Activated CD4-positive, alpha-beta T cell treated with anti-CD3 and anti-CD28 coated beads, Interleukin-2, amount 50 U/mL, for 16 hours (primary cell): ENCODE measurements around the gene SLC5A5.

Source experiments
- DNase-seq: peaks from one replicate; pipeline ENCODE4 v3.0.0-alpha.2; 2020

SLC5A5 gene

DNA sequence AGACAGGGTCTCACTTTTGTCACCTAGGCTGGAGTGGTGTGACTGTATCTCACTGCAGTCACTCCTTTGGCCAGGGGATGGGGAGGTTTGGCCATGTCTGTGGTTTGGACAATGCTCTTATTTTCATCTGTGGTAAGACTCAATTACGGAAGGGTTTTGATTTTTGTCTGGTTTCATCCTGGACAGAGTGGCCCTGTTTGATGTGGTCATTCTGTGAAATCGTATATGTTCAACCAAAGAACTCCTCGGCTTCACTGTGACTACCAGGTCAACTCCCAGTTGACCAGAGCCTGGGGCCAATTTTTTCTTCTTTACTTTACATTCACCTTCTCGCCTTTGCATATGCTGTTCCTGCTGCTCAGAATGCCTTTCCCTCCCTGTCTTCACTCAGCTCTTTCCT, 54.3 kb downstream of the SLC5A5 start:
- DNase-seq: no peak

- DNase-seq: peak; percentile 52
Observed at GRCh38 chr19:17929056-17929455, 57.3 kb downstream of the SLC5A5 start.

DNA sequence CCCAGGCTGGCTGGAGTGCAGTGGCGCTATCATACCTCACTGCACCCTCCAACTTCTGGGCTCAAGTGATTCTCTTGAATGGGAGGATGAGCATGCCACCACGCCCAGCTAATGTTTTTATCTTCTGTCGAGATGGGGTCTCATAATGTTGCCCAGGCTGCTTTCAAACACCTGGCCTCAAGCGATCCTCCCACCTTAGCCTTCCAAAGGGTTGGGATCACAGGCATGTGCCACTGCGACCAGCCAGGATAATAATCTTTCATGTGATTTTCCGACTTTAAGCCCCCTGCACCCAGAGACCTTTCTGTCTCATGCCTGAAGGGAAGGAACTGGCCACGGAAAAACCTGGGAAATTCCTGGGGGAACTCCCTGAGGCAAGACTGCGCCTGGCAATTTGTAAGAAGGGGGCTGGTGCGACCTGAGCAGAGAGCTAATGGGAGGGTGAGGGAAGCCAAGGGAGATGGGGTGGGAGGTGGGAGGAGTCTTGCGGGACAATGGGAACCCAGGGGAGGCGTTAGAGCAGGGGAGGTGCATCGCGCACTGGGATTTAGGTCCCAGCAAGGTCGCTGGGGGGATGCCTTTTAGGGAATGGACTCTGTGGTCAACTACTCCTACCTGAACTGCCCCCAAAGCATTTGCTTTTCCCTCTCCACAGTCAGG, 59.9 kb downstream of the SLC5A5 start:
- DNase-seq: no peak

- DNase-seq: peak; percentile 95
Observed at GRCh38 chr19:17932485-17933338, 61.0 kb downstream of the SLC5A5 start, which contains the start of gene CCDC124. CCDC124 (plus strand) TSS chr19:17933015; CDS start chr19:17936421, 3,406 bp downstream.

DNA sequence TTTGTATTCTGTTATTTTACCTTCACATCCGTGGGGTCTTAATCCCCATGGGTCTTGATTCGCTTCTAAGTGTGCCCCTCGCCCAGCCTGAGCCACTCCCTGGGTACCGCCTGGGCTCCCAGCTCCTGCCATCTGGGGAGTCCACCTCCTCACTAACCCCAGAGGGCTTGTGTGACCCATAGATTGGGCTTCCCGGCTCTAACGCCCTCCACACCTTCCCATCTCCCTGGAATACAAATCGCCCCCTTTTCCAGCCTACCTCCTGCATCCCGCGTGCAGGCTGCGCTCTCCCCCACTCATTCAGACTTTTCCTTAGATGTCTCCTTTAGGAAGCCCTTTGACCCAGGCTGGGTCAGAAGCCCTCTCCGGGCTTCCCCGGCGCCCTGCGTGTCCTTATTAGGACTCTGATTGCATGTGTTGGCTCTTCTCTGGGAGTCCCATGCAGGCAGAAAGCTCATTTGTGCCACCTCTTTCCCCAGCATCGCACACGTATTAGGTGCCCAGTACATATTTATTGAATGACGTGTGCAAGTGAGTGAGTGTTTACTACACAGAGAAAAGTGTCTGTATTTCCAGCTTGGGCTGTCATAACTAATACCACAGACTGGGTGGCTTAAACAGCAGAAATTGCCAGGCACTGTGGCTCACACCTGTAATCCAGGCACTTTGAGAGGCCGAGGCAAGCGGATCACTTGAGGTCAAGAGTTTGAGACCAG, 61.8 kb downstream of the SLC5A5 start:
- DNase-seq: no peak

GRCh38 chr19:17936379-17936778, 64.6 kb downstream of the SLC5A5 start:
- no peak for DNase-seq

GRCh38 chr19:17937371-17937900, 65.7 kb downstream of the SLC5A5 start:
- no peak for DNase-seq

DNA sequence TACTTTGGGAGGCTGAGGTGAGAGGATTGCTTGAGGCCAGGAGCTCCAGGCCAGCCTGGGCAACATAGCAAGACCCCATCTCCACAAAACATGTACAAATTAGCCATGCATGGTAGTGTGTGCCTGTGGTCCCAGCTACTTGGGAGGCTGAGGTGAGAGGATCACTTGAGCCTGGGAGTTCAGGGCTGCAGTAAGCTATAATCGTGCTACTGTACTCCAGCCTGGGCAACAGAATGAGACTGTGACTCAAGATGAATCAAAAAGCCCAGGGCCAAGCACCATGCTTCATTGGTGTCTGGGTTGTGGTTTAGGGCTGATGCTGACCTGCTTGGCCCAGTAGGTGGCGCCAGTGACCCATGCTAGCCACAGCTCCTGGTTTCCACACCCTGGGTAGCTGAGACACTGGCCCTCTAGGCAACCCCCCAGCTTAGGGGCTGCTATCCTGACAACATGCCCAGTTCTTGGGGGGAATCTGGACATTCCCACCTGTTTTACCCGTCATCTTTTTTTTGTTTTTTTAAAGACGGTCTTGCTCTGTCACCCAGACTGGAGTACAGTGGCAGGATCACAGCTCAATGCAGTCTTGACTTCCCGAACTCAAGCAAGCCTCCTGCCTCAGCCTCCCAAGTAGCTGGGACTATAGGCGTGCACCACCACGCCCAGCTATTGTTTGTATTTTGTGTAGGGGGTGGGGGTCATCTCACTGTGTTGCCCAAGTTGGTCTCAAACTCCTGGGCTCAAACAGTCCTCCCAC, 66.5 kb downstream of the SLC5A5 start:
- peak; percentile 84 for DNase-seq

DNA sequence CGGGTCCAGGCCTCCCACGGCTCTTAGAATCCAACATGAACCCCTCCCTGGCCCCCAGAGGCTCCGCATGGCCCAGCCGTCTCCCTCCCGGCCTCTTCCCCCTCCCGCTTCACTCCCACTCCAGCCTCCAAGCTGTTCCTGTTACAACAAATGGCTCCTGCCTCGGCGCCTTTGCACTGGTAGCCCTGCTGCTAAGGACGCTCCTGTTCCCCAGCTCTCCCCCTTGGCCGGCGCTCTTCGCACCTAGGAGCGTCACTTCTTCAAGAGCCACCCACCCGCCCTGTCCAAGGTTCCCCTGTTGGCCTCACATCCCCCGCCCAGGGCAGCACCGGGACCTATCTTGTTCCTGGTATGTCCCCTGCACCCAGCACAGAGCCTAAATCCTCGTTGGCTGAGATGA, 70.4 kb downstream of the SLC5A5 start:
- no peak for DNase-seq

- DNase-seq: no peak
Observed at GRCh38 chr19:17942582-17943273, 71.0 kb downstream of the SLC5A5 start.

DNA sequence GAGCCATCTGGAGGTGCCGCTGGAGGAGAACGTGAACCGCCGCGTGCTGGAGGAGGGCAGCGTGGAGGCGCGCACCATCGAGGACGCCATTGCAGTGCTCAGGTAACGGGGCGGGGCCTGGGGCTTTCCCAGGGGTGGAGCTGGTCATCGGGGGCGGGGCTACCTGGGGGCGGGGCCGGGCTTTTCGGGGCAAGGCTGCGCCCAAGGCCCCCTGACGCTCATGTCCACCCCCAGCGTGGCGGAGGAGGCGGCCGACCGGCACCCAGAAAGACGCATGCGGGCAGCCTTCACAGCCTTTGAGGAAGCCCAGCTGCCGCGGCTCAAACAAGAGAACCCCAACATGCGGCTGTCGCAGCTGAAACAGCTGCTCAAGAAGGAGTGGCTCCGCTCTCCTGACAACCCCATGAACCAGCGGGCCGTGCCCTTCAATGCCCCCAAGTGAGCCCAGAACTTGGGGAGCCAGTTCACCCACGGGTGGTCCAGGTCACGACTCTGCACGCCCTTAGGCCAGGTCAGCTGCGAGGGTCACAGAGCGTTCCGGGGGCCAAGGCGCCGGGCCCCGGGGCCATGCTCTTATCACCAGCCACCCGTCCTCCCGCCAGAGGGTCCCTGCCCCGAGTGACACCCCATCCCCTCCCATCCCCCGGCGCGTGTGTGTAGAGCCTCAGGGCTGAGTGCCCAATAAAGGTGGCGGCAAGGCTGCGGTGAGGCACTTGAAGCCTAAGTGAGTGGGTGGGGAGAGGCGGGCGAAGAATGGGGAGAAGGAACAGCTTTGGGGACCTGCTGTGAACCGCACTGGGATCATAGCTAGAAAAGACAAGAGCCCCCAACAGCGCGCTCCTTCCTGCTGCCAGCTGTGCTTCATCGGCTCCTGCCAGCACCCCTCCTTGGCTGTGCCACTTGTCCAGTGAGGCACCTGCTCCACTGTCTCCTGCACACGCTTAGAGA, 71.8 kb downstream of the SLC5A5 start:
- DNase-seq: no peak

DNA sequence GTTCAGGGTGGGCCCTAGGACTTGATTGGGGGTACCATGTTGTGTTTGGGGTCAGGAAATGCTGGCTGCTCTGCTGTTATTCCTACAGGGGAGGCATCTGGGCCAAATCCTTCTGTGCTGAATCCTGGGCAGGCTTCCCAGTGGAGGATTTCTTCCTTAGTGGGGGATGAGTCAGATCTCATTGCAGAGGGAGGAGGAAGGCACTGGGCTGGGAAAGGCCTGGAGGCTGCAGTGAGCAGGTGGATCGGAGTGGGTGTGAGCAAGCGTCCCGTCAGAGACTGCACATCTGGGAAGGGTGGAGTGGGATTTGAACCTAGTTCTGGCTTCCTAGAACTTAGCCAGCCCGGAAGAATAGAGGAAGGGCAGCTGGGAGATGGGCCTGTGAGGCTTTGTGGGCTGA, 72.6 kb downstream of the SLC5A5 start:
- no peak for DNase-seq
